PC-9 (cell line): ENCODE measurements around the gene DTNBP1. TPM values are rescaled to one million over a fixed set of nuclear protein-coding genes. Genes with fewer than 3 reads are reported as not detected.
A peak's percentile ranks its signal among the peaks of the same experiment; 100 is the strongest.

Experiments
- BruUV-seq: library from RNA; stranded (reverse); fragments of 400-500 nt; replicated peaks from 2 replicates; lab custom pipeline; 2021; lab: Mats Ljungman, UMichigan
- CTCF ChIA-PET: fragments of 300-600 bp; sonication (Branson Sonifier 250); formaldehyde crosslinking; loops from one replicate; lab custom pipeline; 2022; ENCODE audit warnings: antibody characterized with exemption; lab: Charles Lee
- POLR2A ChIA-PET: fragments of 300-600 bp; sonication (Branson Sonifier 250); formaldehyde crosslinking; loops from one replicate; lab custom pipeline; 2022; ENCODE audit warnings: antibody characterized with exemption; ENCODE audit not compliant: unreplicated experiment; lab: Charles Lee
- DNase-seq, 2 experiments: peaks; one replicate each; pipeline versions ENCODE4 v3.0.0 to v3.0.0-alpha.2; 2015 to 2022; ENCODE audit warnings: mixed read lengths in 1 of 2
- H2AFZ ChIP-seq: fragments of 200-600 bp; sonication (generic); 2 replicates; pipeline ENCODE4 v1.8.1; 2017; ENCODE audit warnings: antibody characterized with exemption
- H3F3A ChIP-seq: fragments of 200-600 bp; sonication (generic); 2 replicates; pipeline ENCODE4 v1.8.1; 2017; ENCODE audit warnings: antibody characterized with exemption, mild to moderate bottlenecking, low read depth; ENCODE audit not compliant: insufficient read depth
- H3K27ac ChIP-seq: fragments of 200-600 bp; sonication (generic); 2 replicates; pipeline ENCODE4 v1.6.1; 2016; ENCODE audit warnings: mixed run types
- H3K27me3 ChIP-seq: fragments of 200-600 bp; sonication (generic); 2 replicates; pipeline ENCODE4 v1.6.1; 2016; ENCODE audit warnings: low read depth, mixed run types; ENCODE audit not compliant: insufficient read depth
- H3K36me3 ChIP-seq: fragments of 200-600 bp; sonication (generic); 2 replicates; pipeline ENCODE4 v1.6.1; 2016; ENCODE audit warnings: low read depth, mixed run types
- H3K4me1 ChIP-seq: fragments of 200-600 bp; sonication (generic); replicated peaks from 2 replicates; pipeline ENCODE4 v1.6.1; 2016; ENCODE audit warnings: mixed run types; ENCODE audit not compliant: insufficient read depth
- H3K4me2 ChIP-seq: fragments of 200-600 bp; sonication (generic); 2 replicates; pipeline ENCODE4 v1.6.1; 2017; ENCODE audit warnings: mixed run types
- H3K4me3 ChIP-seq: fragments of 200-600 bp; sonication (generic); 2 replicates; pipeline ENCODE4 v1.6.1; 2016; ENCODE audit warnings: mixed run types
- H3K79me2 ChIP-seq: fragments of 200-600 bp; sonication (generic); 2 replicates; pipeline ENCODE4 v1.6.1; 2017; ENCODE audit warnings: low read depth, mixed run types
- H3K9me2 ChIP-seq: fragments of 200-600 bp; sonication (generic); 2 replicates; pipeline ENCODE4 v1.8.1; 2017; ENCODE audit warnings: mild to moderate bottlenecking; ENCODE audit not compliant: insufficient read depth
- H3K9me3 ChIP-seq: fragments of 200-600 bp; sonication (generic); 2 replicates; pipeline ENCODE4 v1.8.1; 2016; ENCODE audit warnings: low read depth; ENCODE audit not compliant: insufficient read depth
- H4K20me1 ChIP-seq: fragments of 200-600 bp; sonication (generic); 2 replicates; pipeline ENCODE4 v1.8.1; 2017; ENCODE audit not compliant: insufficient read depth
- CTCF ChIP-seq: fragments of 200-600 bp; sonication (generic); conservative IDR thresholded peaks from 2 replicates; pipeline ENCODE4 v1.6.1; 2017; ENCODE audit warnings: mixed run types, antibody characterized with exemption, mild to moderate bottlenecking, moderate library complexity
- EZH2 ChIP-seq: fragments of 200-600 bp; sonication (generic); IDR thresholded peaks from 2 replicates; pipeline ENCODE4 v1.8.0; 2017; ENCODE audit warnings: antibody characterized with exemption, low read depth
- intact Hi-C: fragments of 100-400 bp; cut with micrococcal nuclease; formaldehyde crosslinking; loops from one replicate; pipeline ENCODE4 v1.10.0; 2022; ENCODE audit not compliant: unreplicated experiment
- total RNA-seq: library from RNA; stranded (reverse); gene quantifications from 2 replicates; pipeline ENCODE4 v1.2.3, GENCODE V29; 2021

Gene DTNBP1
- total RNA-seq, 1 experiment from 2014 or later, result 9.1 TPM

GRCh38 chr6:15623276-15624116 is 39.3 kb downstream of the DTNBP1 start:
- H3K9me3 ChIP-seq, result no peaks in the 10 kb centered on the region
- H2AFZ ChIP-seq, result no peak overlapping the region
- no peaks in the 10 kb centered on the region for H3K9me2 ChIP-seq
- ChIA-PET POLR2A (interaction anchor here (0.6 kb wide), 1 partner anchor 40 kb away, joined by 3 read pairs; no protein-coding TSS in a partner anchor), CTCF (interaction anchor here (0.5 to 1.4 kb wide), 6 partner anchors 15 to 1829 kb away, joined by 3 to 6 read pairs (median 5); no protein-coding TSS in a partner anchor)
- intact Hi-C loops, result loop anchor here (1.0 to 5.0 kb wide), 4 partner anchors 371 to 1715 kb away; no protein-coding TSS in a partner anchor
- no peak for DNase-seq
- no peaks in the 10 kb centered on the region; the same call in 1 of the 2 replicates for H4K20me1 ChIP-seq
- H3F3A ChIP-seq, result no peaks in the 10 kb centered on the region
- TF ChIP-seq CTCF (peak; percentile 84), EZH2 (no peak)
- no peak overlapping the region for H3K4me3 ChIP-seq
- H3K36me3 ChIP-seq, result no peaks in the 10 kb centered on the region
- BruUV-seq, result no TSS peak
- H3K27me3 ChIP-seq, result no peaks in the 10 kb centered on the region
- no peaks in the 10 kb centered on the region; the same call in 1 of the 2 replicates for H3K79me2 ChIP-seq
- no peak overlapping the region for H3K27ac ChIP-seq
- H3K4me2 ChIP-seq, result no peak overlapping the region
- no peaks in the 10 kb centered on the region for H3K4me1 ChIP-seq

- ChIA-PET CTCF (no interaction called here), POLR2A (interaction anchor here (0.6 kb wide), 1 partner anchor 41 kb away, joined by 3 read pairs; no protein-coding TSS in a partner anchor)
- H4K20me1 ChIP-seq, result no peaks in the 10 kb centered on the region; the same call in 1 of the 2 replicates
- H3F3A ChIP-seq, result no peaks in the 10 kb centered on the region
- DNase-seq, result no peak
- no peak overlapping the region for H2AFZ ChIP-seq
- H3K79me2 ChIP-seq, result no peaks in the 10 kb centered on the region; the same call in 1 of the 2 replicates
- H3K9me3 ChIP-seq, result no peaks in the 10 kb centered on the region
- no peak for TF ChIP-seq CTCF
- no peak for TF ChIP-seq EZH2
- no peaks in the 10 kb centered on the region for H3K36me3 ChIP-seq
- intact Hi-C loops, result loop anchor here (2.0 to 5.0 kb wide), 3 partner anchors 370 to 1713 kb away; no protein-coding TSS in a partner anchor
- H3K4me1 ChIP-seq, result no peaks in the 10 kb centered on the region
- no TSS peak for BruUV-seq
- no peaks in the 10 kb centered on the region for H3K9me2 ChIP-seq
- H3K27me3 ChIP-seq, result no peaks in the 10 kb centered on the region
- no peak overlapping the region for H3K4me3 ChIP-seq
- no peak overlapping the region for H3K27ac ChIP-seq
- H3K4me2 ChIP-seq, result no peak overlapping the region
These were observed 40.6 kb downstream of the DTNBP1 start for GRCh38 chr6:15622045-15622740.
